Brain microvascular endothelial cell (primary cell): ENCODE results near the gene WDR48.

Experiments used
- DNase-seq: peaks from one replicate; pipeline ENCODE4 v3.0.0-alpha.2; 2020
- H3K27ac ChIP-seq: fragments of 250-450 bp; sonication (Bioruptor Pico); 2 replicates; pipeline ENCODE4 v1.5.1; 2020; ENCODE audit warnings: mild to moderate bottlenecking, moderate library complexity
- H3K27me3 ChIP-seq: fragments of 250-450 bp; sonication (Bioruptor Pico); replicated peaks from 2 replicates; pipeline ENCODE4 v1.5.1; 2020; ENCODE audit warnings: mild to moderate bottlenecking
- H3K36me3 ChIP-seq: fragments of 250-450 bp; sonication (Bioruptor Pico); replicated peaks from 2 replicates; pipeline ENCODE4 v1.5.1; 2020; ENCODE audit warnings: mild to moderate bottlenecking
- H3K4me3 ChIP-seq: 2 replicates; pipeline ENCODE4 v1.5.1; 2011; ENCODE audit warnings: low read depth, mild to moderate bottlenecking, control low read depth, low read length, moderate library complexity
- CTCF ChIP-seq: IDR thresholded peaks from 2 replicates; pipeline ENCODE4 v1.5.1; 2011; ENCODE audit warnings: low read depth, mild to moderate bottlenecking, moderate library complexity, low read length, control low read depth, inconsistent platforms; ENCODE audit errors: missing control alignments
- in situ Hi-C: cut with HindIII; loops from 2 replicates; pipeline ENCODE4 v1.10.0; 2017; ENCODE audit warnings: low sequenced_read_pairs, low pct_ligation_motif_present

Gene WDR48

GRCh38 chr3:39135170-39135805, 83.5 kb downstream of the WDR48 start:
- Histone ChIP-seq H3K27me3 (no peaks in the 10 kb centered on the region), H3K27ac (no peak overlapping the region), H3K4me3 (no peak overlapping the region), H3K36me3 (peaks cover 3% of the 10 kb centered on the region)
- no peak for DNase-seq
- in situ Hi-C loops: no loop called here
- no peak for TF ChIP-seq CTCF

- Histone ChIP-seq H3K27me3 (no peaks in the 10 kb centered on the region), H3K27ac (no peak overlapping the region), H3K36me3 (peaks cover 18% of the 10 kb centered on the region), H3K4me3 (no peak overlapping the region)
- no peak for DNase-seq
- TF ChIP-seq CTCF: no peak
- in situ Hi-C loops: no loop called here
These were observed 85.0 kb downstream of the WDR48 start for GRCh38 chr3:39136533-39137434.

GRCh38 chr3:39137435-39137936, 85.7 kb downstream of the WDR48 start:
- Histone ChIP-seq H3K4me3 (no peak overlapping the region), H3K27ac (no peak overlapping the region), H3K27me3 (no peaks in the 10 kb centered on the region), H3K36me3 (peaks cover 25% of the 10 kb centered on the region)
- DNase-seq: no peak
- in situ Hi-C loops: no loop called here
- TF ChIP-seq CTCF: no peak

GRCh38 chr3:39137991-39138803, 86.4 kb downstream of the WDR48 start:
- no peak for TF ChIP-seq CTCF
- Histone ChIP-seq H3K27me3 (no peaks in the 10 kb centered on the region), H3K4me3 (no peak overlapping the region), H3K27ac (no peak overlapping the region), H3K36me3 (peaks cover 32% of the 10 kb centered on the region)
- DNase-seq: no peak
- in situ Hi-C loops: no loop called here

GRCh38 chr3:39138804-39139415, 87.1 kb downstream of the WDR48 start:
- TF ChIP-seq CTCF: no peak
- in situ Hi-C loops: no loop called here
- Histone ChIP-seq H3K27me3 (no peaks in the 10 kb centered on the region), H3K36me3 (peaks cover 39% of the 10 kb centered on the region), H3K4me3 (no peak overlapping the region), H3K27ac (no peak overlapping the region)
- no peak for DNase-seq
